Activated CD4-positive, alpha-beta T cell treated with anti-CD3 and anti-CD28 coated beads for 1 hour (primary cell): ENCODE results near the gene ZNF136.

Source experiments
- DNase-seq: peaks from one replicate; pipeline ENCODE4 v3.0.0-alpha.2; 2020

The ZNF136 gene

DNA sequence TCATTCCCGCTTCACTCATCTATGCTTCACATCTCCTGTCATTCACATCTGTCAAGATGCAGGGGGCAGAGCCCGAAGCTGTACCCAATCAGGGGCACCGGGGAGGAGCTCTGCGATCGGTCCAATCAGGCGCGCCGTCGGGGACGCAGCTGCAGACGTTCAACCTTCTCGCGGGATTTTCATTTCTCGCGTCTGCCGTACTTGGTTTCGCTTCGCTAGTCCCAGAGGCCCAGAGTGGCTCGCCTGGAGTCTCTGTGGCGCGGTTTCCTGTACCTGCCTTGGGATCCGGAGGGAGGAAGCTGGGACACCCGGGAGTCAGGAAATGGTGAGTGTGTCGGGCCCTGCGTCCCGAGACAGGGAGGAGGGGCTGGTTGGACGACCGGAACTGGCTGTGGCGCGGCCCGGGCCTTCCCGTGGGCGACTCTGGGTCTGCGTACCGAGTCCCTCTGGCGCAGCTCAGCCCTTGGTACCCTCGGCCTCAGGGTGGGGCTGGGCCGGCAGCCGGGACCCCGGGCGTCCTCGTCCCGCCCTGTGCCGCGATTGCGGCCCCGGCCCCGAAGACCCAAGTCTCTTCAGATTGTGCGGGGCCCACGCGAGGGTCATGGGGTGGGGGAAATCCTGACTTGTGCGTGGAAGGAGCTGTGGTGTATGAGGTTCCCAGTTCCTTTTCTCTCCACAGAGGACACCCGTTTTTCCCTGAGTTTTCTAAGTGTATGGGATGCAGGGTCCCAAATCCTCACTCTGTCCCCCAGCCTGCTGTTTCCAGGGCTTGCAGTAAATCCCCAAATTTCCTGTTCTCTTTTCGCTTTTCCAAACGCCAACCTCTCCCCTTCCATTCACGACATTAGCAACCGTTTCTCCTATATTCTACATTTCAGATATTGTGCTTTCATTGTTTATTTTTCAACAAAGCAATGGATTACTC, at the start of gene ZNF136:
Gene ZNF136 (plus strand): TSS at position 215 of the 925 bp plus-strand sequence. CDS start 108 bp downstream, at position 323.
- DNase-seq: peak; percentile 87

DNA sequence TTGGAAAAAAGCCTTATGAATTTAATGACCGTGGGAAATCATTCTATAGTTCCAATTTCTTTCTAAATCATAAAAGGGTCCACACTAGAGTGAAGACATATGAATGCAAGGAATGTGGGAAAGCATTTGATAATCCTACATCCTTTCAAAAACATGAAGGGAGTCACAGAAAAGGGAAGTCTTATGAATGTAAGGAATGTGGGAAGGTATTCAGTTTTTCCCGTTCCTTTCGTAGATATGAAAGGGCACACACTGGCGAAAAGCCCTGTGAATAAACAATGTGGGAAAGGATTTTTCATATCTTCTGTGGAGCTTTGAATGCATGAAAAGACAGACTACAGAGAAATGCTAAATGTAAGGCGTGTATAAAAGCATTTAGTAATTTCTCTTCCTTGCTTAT, 49.8 kb upstream of the ZNF136 start:
- DNase-seq: no peak

DNA sequence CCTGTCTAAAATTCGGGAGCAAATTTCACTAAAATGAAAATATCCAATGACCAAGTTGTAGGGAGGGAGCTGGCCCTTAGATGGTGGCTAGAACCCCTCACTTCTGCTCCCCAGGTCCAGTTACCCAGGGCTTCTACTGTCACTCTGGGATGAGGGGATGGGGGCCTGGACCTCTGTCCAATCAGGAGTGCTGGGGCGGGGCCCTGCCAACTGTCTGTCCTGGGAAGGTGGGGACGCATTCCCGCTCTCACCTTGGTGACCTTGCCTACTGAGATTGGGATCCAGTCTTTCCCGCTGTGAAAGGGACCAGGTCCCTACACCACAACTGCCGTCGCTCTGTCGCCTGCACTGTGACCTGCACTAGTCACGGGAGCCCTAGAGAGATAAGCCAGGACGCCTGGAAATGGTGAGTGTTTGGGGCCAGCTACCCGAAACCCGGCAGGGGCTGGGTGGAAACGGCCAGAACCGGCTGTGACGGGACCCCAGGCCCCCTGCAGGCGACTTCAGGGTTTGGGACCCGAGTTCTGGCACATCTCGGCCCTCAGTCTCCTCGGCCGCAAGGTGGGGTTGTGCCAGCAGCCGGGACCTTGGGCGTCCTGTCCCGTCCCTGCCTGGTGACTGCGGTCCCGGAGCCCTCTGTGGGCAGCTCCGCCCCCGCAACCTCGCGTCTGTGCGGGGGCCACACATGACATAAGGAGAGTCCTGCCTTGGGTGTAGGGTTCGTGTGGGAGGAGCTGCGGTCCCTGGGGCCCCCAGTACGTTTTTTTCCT, 45.5 kb upstream of the ZNF136 start:
- no peak for DNase-seq

DNA sequence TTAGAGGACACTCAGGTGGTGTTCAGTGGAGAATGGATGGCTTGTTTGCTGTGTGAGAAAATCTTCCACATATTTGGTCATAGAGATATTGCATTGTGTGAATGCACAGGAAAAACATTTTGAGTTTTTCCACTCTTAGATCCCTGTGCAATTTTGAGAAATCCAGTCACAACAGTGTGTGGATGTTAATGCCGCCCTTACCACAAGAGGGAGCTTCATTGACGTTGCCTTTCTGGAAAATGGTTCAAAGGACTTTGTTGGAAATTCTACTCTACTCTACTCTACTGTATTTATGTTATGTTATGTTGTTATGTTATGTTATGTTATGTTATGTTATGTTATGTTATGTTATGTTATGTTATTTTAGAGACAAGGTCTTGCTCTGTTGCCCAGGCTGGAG, 36.2 kb upstream of the ZNF136 start:
- DNase-seq: no peak

DNA sequence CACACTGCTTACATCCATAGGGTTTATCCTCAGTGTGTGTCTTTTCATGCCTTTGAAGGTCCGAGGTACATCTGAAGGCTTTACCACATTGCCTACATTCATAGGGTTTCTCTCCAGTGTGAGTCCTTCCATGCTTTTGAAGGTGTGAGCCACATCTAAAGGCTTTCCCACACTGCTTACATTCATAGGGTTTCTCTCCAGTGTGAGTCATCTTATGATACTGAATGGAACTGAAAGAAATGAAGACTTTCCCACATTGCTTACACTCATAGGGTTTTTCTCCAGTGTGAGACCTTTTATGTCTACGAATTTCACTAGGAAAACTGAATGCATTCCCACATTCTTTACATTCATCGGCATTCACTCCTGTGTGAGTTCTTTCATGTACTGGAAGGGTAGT, 29.8 kb upstream of the ZNF136 start:
- DNase-seq: no peak

DNA sequence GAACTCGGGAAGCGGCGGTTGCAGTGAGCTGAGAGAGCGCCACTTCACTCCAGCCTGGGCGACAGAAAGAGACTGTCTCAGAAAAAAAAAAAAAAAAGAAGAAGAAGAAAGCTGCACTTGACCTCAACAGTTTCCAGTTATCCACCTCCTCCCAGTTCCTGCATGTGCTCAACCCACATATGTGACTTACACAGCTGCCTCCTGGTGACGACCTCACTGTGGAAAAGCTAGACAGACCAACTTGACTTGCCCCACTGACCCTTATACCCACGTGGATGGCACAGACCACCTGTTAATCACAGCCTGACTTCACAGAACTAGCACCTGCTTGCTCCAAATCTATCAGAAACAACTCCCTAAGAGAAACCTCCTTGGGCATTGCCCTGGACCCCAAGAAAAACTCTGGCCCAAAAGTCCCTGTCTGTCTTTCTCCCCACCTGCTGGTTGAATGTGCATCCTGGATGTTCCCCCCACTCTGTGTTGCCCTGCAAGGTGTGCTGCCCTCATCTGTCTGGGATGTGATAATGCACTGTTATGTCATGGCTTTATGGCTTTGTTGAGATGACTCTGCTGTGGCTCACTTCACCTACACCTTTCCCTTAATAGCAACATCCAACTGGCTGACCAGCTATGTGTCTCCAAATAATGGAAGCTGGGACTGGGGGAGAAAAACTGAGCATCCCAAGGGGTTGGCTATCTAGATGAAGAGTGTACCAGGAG, 25.5 kb upstream of the ZNF136 start:
- DNase-seq: no peak

DNA sequence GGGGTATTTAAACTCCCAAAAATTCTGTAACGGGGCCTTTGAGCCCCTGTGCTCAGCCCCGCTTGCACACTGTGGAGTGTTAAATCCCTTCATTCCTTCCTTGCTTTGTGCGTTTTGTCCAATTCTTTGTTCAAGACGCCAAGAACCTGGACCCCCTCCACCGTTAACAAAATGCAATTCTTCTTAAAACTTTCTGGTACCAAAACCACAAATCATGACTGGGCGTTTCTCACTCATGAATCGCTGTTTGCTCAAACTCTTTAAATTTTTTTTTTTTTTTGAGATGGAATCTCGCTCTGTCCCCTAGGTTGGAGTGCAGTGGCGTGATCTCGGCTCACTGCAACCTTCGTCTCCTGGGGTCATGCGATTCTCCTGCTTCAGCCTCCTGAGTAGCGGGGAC, 23.6 kb upstream of the ZNF136 start:
- DNase-seq: no peak

DNA sequence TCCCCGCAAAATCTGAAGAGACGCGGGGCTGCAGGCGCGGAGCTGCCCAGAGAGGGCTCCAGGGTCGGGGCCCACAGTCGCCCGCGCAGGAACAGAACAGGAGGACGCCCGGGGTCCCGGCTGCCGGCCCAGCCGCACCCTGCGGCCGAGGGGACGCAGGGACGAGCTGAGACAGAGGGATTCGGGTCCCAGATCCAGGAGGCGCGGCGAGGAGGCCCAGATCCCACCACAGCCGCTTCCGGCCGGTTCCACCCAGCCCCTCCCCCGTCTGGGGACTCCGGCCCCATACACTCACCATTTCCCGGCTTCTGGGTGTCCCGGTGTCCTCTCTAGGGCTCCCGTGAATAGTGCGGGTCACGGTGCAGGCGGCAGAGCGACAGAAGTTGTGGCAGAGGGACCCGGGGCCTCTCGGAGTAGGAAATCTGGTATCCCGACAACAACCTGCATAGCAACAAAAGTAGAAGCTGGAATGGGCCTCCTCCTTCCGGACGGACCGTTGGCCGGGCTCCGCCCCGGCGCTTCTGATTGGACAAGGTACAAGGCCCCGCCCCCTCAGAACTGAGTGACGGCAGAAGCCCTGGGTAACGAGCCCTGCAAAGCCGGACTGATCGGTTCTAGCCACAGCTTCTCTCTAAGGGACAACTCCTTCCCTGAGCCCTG, 22.9 kb upstream of the ZNF136 start, which contains the start of gene ZNF20:
Gene ZNF20 (minus strand): TSS at position 466 of the 660 bp plus-strand sequence. CDS start 168 bp downstream, at position 298.
- DNase-seq: peak; percentile 80

DNA sequence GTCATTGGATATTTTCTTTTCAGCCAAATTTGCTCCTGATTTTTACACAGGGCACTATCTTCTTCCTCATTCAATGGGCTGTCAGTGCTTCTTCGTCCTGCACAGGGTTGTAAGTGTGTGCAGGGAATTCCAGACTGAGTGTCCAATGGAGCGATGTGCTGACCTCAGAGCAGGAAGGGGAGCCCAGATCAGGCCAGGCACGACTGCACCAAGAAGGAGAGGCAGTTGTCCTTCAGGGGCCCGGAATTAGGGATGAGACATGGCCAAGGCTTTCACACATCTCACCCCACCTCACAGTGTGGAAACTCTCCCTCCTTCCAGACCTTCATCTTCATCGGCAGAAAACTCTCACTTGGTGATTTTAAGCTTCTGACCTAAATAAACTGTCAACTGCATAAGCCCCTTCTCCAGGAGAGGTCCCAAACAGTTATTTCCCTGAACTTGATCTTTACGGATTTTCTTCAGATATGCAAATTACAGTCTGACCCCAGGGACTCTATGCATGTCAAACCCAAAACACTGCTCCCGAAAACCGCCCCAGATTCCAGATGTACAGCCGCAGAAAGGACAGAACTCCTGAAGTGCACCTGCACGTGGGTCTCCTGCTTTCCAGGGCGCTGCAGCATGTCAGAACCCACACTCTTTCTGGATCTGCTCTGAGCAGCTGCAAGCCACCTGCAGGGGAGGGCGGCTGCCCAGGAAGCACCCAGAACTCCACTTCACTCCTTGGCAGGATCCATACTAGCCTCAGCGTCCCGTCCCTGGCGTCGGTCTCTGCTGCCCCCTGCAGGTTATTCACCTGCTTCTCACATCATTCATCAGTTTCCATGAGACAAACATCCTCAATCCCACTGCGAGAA, 22.1 kb upstream of the ZNF136 start:
- DNase-seq: peak; percentile 77

DNA sequence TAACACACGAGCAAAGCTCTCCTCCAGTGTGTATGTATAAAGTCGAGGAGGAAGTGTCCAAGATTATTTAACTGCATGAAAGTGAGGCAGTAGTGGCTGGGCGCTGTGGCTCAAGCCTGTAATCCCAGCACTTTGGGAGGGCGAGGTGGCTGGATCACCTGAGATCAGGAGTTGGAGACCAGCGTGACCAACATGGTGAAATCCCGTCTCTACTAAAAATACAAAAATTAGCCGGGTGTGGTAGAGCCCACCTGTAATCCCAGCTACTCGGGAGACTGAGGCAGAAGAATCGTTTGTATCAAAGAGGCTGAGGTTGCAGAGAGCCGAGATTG, 21.5 kb upstream of the ZNF136 start:
- no peak for DNase-seq

DNA sequence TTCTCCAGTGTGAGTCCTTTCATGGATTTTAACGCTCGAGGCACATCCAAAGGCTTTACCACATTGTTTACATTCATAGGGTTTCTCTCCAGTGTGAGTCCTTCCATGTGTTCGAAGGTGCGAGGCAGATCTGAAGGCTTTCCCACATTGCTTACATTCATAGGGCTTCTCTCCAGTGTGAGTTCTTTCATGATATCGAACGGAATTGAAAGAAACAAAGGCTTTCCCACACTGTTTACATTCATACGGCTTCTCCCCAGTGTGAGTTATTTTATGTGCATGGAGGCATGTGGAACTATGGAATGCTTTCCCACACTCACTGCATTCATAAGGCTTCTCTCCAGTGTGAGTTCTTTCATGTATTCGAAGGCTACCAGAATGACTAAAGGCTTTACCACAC, 17.5 kb upstream of the ZNF136 start:
- no peak for DNase-seq

DNA sequence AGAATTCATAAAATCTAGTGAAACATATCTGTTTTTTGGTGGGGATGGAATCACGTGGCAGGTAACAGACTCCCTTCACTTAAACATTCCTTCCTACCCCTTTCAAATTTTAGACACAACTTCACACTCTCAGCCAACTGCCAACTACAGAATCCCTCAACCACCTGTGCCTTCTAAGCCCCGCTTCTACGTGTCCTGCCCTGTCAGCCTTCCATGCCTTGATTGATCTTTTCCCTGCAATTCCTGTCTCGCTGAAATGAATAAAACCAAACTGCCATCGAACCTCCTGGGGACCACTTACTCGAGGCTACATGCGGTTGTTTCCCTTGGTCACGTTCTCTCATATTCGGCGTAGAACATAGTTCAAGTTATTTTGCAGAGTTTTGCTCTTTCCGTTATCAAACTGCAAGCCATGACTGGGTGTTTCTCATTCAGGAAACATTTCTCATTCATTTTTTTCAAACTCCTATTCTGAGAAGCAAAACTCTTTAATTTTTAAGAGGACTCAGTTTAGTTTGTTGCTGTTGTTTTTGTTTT, 7.5 kb upstream of the ZNF136 start:
- DNase-seq: no peak

DNA sequence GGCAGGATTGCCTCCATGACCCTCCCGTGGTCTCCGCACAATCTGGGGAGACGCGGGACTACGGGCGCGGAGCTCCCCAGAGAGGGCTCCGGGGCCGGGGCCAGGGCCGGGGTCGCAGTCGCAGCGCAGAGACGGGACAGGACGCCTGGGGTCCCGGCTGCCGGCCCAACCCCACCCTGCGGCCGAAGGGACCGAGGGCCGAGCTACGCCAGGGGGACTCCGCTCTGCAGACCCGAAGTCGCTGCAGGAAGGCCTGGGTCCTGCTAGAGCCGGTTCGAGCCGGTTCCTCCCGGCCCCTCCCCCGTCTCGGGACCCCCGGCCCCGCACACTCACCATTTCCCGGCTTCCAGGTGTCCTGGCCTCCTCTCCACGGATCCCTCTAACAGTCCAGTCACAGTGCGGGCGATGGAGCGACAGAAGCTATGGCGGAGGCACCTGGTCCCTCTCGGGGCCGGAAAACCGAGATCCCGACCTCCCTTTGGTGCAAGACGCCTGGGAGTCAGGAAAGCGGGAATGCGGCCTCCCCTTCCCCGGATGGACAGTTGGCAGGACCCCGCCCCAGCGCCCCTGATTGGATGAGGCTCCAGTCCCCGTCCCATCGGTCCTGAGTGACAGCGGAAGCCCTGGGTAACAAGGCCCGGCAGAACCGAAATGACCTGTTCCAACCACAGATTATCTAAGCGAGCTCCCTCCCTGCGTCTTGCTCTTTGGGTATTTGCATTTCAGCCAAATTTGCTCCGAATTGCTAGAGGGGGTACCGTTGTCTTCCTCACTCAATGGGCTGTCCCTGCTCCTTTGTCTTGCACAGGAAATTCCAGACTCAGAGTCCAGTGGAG, 6.5 kb upstream of the ZNF136 start, which contains the start of gene ZNF625:
Gene ZNF625 (minus strand): TSS at position 512 of the 836 bp plus-strand sequence. CDS start 176 bp downstream, at position 336.
- DNase-seq: no peak

DNA sequence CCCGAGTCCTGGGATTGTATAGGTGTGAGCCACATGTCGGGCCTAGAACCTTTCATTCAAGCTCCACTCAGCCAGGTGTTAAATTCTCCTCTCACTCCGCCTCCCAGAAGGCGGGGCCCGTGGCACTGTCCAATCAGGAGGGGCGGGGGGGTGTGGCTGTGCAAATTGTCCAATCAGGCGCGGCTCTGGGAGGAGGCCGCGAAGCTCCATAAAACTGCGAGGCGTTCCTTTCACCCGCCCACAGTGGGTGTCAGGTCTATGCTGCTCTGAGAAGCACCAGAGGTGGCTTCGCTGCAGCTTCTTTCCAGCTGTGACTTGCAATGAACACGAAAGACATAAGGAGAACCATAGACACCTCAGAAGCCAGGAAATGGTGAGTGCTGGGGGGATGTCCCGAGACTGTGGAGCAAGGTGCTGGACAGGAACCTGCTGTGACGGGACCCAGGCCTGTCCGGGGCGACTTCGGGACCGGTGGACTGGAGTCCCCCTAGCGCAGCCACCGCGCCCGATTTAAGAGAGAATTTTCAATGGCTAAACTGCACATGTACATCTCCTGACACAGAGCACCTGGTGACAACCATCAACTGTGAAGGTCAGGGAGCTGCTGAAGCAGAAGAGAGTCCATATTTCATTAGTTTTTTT, 3.0 kb upstream of the ZNF136 start:
- DNase-seq: no peak

DNA sequence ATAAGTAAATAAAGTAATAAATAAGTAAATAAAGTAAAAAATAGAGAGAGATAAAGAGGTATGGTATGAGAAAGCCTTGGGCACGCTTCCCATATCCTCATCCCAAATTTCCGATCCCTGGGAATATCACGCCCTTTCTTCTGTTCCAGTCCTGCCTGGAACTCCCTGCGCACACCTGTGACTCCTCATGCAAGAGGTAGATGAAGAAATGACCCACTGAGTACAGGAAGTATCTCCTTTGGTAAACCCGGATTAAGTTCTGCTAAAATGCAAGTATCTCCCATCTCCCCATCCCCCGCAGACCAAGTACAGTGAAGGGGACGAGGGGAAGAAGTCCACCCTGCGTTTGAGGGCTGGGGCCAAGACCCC, 399 bp upstream of the ZNF136 start:
- no peak for DNase-seq

DNA sequence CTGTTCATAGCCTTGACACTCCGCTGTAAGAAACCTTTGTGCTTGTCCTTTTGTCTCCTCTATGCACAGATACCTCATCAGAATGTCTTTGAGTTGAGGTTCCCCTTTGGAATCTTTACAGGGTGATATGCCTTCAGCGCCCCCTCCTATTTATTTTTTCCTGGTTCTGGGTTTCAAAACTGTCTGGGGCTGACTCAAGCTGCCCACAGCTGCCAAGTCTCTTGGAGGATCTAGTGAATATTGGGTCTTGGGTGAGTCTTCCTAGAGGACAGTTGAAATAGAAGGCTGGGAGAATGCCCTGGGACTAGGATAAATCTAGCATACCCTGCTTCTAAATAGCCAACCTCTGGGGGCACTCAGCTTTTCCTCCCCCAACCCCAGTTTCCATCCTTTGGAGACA, 930 bp downstream of the ZNF136 start:
- DNase-seq: no peak

DNA sequence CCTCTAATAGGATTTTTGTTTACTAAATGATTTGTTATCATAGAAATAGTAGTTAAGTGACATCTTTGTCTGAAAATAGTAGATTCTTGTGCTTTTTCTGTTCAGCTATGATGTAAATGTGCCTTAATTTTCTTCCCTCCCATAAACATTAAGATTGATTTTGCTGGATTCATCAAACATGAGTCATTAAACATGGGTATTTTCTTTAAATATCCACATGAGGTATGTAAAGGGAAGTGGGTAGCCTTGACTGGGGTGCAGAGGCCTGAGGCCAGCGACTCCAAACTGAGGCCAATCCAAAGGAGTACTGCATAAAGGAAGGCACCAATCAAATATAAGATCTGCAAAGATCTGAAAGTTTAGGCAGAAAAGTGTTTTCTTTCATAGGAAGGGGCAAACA, 3.7 kb downstream of the ZNF136 start:
- DNase-seq: no peak

DNA sequence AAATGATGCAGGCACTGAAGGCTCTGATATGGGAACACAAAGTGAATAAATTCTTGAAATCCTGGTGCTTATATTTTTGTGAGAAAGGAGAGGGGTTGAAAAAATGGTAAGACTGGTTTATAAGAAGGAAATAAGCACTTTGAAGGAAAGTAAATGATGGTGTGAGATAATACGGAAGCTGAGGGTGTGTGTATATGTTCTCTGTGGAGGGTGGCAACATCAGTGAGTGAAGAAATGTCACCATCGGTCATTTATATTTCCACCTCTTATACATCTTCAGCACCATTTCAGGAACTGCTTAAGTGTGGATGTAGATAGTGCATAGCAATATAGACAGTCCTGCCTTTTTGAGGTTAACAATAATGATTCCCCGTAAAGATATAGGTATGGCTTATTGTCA, 17.5 kb downstream of the ZNF136 start:
- no peak for DNase-seq

DNA sequence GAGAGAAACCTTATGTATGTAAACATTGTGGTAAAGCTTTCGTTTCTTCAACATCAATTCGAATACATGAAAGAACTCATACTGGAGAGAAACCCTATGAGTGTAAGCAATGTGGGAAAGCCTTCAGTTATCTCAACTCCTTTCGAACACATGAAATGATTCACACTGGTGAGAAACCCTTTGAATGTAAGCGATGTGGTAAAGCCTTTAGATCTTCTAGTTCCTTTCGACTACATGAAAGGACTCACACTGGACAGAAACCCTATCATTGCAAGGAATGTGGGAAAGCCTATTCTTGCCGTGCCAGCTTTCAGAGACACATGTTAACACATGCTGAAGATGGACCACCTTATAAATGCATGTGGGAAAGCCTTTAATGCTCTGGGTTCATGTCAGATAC, 24.7 kb downstream of the ZNF136 start:
- no peak for DNase-seq
